ENCODE data around the gene DMD. TPM values are rescaled to one million over a fixed set of nuclear protein-coding genes. Genes with fewer than 3 reads are reported as not detected.
"Not testable (repeated sequence)": the region's sequence is repeated elsewhere in the genome, so short reads cannot be mapped to it uniquely, and the experiment has no call there.

DMD gene
- polyA plus RNA-seq, 1 donor from 2014 or later = 21.6 TPM

GRCh38 chrX:32708542-32708941 is 502.8 kb downstream of the DMD start:
- Histone ChIP-seq H3K79me2 (replicated peaks; ENCODE audit: insufficient read depth, low read length) (no peaks in the 10 kb centered on the region), H3K9me3 (ENCODE audit: low read length) (no peaks in the 10 kb centered on the region), H3K9me2 (ENCODE audit: insufficient read depth, low read length) (no peaks in the 10 kb centered on the region), H2AFZ (ENCODE audit: low read depth, low read length) (no peak overlapping the region), H3K27me3 (ENCODE audit: insufficient read depth, low read depth, low read length) (no peaks in the 10 kb centered on the region), H3F3A (ENCODE audit: insufficient read depth, low read length, poor library complexity, severe bottlenecking) (no peaks in the 10 kb centered on the region), H3K36me3 (ENCODE audit: insufficient read depth, low read length) (no peaks in the 10 kb centered on the region), H3K4me3 (ENCODE audit: low read length) (no peak overlapping the region), H3K27ac (ENCODE audit: low read length) (no peak overlapping the region), H4K20me1 (ENCODE audit: insufficient read depth) (no peaks in the 10 kb centered on the region), H3K9ac (ENCODE audit: low read length) (no peak overlapping the region), H3K4me2 (ENCODE audit: low read length) (no peak overlapping the region)
- TF ChIP-seq RAD21 (conservative IDR thresholded peaks at IDR 0.05) (no peak), EP300 (conservative IDR thresholded peaks at IDR 0.05; ENCODE audit: poor library complexity, severe bottlenecking) (no peak), CTCF (IDR thresholded peaks at IDR 0.05; ENCODE audit: poor library complexity, severe bottlenecking) (no peak), SMC3 (conservative IDR thresholded peaks at IDR 0.05; ENCODE audit: poor library complexity) (no peak), EZH2 (IDR thresholded peaks at IDR 0.05; ENCODE audit: borderline replicate concordance, insufficient read depth, low read length, poor library complexity, severe bottlenecking) (no peak)
- TF ChIP-seq, protein P1, sequence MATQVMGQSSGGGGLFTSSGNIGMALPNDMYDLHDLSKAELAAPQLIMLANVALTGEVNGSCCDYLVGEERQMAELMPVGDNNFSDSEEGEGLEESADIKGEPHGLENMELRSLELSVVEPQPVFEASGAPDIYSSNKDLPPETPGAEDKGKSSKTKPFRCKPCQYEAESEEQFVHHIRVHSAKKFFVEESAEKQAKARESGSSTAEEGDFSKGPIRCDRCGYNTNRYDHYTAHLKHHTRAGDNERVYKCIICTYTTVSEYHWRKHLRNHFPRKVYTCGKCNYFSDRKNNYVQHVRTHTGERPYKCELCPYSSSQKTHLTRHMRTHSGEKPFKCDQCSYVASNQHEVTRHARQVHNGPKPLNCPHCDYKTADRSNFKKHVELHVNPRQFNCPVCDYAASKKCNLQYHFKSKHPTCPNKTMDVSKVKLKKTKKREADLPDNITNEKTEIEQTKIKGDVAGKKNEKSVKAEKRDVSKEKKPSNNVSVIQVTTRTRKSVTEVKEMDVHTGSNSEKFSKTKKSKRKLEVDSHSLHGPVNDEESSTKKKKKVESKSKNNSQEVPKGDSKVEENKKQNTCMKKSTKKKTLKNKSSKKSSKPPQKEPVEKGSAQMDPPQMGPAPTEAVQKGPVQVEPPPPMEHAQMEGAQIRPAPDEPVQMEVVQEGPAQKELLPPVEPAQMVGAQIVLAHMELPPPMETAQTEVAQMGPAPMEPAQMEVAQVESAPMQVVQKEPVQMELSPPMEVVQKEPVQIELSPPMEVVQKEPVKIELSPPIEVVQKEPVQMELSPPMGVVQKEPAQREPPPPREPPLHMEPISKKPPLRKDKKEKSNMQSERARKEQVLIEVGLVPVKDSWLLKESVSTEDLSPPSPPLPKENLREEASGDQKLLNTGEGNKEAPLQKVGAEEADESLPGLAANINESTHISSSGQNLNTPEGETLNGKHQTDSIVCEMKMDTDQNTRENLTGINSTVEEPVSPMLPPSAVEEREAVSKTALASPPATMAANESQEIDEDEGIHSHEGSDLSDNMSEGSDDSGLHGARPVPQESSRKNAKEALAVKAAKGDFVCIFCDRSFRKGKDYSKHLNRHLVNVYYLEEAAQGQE (IDR thresholded peaks at IDR 0.05; ENCODE audit: borderline replicate concordance) = no peak

DNA sequence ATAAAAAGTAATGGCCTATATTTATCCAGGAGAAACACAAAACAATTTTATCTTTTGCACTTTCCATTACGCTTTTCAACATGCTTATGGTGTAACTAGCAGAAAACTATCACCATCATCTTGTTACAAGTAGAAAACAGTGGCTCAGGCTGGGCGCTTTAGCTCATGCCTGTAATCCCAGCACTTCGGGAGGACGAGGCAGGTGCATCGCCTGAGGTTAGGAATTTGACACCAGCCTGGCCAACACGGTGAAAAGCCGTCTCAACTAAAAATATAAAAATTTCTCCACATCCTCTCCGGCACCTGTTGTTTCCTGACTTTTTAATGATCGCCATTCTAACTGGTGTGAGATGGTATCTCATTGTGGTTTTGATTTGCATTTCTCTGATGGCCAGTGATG is 506.0 kb downstream of the DMD start:
- not testable (repeated sequence) for H3K27me3 ChIP-seq (ENCODE audit: insufficient read depth, low read depth, low read length); H4K20me1 ChIP-seq (ENCODE audit: insufficient read depth); H3K27ac ChIP-seq (ENCODE audit: low read length); H3K9ac ChIP-seq (ENCODE audit: low read length); H3K4me3 ChIP-seq (ENCODE audit: low read length); H3K79me2 ChIP-seq (replicated peaks; ENCODE audit: insufficient read depth, low read length); H3K36me3 ChIP-seq (ENCODE audit: insufficient read depth, low read length); H3K9me2 ChIP-seq (ENCODE audit: insufficient read depth, low read length); H3K4me2 ChIP-seq (ENCODE audit: low read length); H3K9me3 ChIP-seq (ENCODE audit: low read length); H2AFZ ChIP-seq (ENCODE audit: low read depth, low read length); H3F3A ChIP-seq (ENCODE audit: insufficient read depth, low read length, poor library complexity, severe bottlenecking)

DNA sequence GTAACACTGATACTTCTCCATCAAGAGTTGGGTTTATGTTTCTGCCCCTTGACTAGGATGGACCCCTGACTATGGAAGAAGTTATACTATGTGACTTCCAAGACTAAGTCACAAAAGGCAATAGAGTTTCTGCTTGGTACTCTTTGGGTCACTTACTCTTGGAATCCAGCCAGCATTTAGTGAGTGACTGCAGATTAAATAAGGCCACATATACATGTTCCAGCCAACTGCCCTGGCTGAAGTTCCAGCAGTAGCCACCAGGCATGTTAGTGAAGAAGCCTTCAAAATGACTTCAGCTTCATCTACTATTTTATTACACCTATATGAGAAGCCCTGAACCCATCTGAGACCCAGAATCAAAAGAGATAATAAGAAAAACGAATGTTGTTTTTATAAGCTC is 524.0 kb downstream of the DMD start:
- Histone ChIP-seq H4K20me1 (ENCODE audit: insufficient read depth) (no peaks in the 10 kb centered on the region), H3F3A (ENCODE audit: insufficient read depth, low read length, poor library complexity, severe bottlenecking) (no peaks in the 10 kb centered on the region), H3K79me2 (replicated peaks; ENCODE audit: insufficient read depth, low read length) (no peaks in the 10 kb centered on the region), H3K4me3 (ENCODE audit: low read length) (no peak overlapping the region), H3K27ac (ENCODE audit: low read length) (no peak overlapping the region), H2AFZ (ENCODE audit: low read depth, low read length) (no peak overlapping the region), H3K27me3 (ENCODE audit: insufficient read depth, low read depth, low read length) (no peaks in the 10 kb centered on the region), H3K9me3 (ENCODE audit: low read length) (no peaks in the 10 kb centered on the region), H3K4me2 (ENCODE audit: low read length) (no peak overlapping the region), H3K36me3 (ENCODE audit: insufficient read depth, low read length) (no peaks in the 10 kb centered on the region), H3K9me2 (ENCODE audit: insufficient read depth, low read length) (no peaks in the 10 kb centered on the region), H3K9ac (ENCODE audit: low read length) (no peak overlapping the region)
- TF ChIP-seq RAD21 (conservative IDR thresholded peaks at IDR 0.05) (no peak), MXI1 (conservative IDR thresholded peaks at IDR 0.05; ENCODE audit: poor library complexity, severe bottlenecking) (no peak), TAF1 (IDR thresholded peaks at IDR 0.05; ENCODE audit: low read depth) (no peak), SMC3 (conservative IDR thresholded peaks at IDR 0.05; ENCODE audit: poor library complexity) (no peak), CTCF (IDR thresholded peaks at IDR 0.05; ENCODE audit: poor library complexity, severe bottlenecking) (no peak), POLR2AphosphoS5 (IDR thresholded peaks at IDR 0.05) (no peak), EP300 (conservative IDR thresholded peaks at IDR 0.05; ENCODE audit: poor library complexity, severe bottlenecking) (no peak), EZH2 (IDR thresholded peaks at IDR 0.05; ENCODE audit: borderline replicate concordance, insufficient read depth, low read length, poor library complexity, severe bottlenecking) (no peak)
- TF ChIP-seq, protein P1 (IDR thresholded peaks at IDR 0.05; ENCODE audit: borderline replicate concordance) = no peak
